HUES6 (cell line): ENCODE measurements around the gene SLC16A9.
"Not testable (repeated sequence)": the region's sequence is repeated elsewhere in the genome, so short reads cannot be mapped to it uniquely, and the experiment has no call there.

Source experiments
- H3K27ac ChIP-seq: 2 replicates; pipeline ENCODE4 v1.7.0; 2013; ENCODE audit warnings: low read depth, mild to moderate bottlenecking, low read length, inconsistent platforms
- H3K27me3 ChIP-seq: 2 replicates; pipeline ENCODE4 v1.6.1; 2013; ENCODE audit warnings: low read length; ENCODE audit not compliant: control insufficient read depth, insufficient read depth
- H3K36me3 ChIP-seq: 2 replicates; pipeline ENCODE4 v1.6.1; 2013; ENCODE audit warnings: low read length; ENCODE audit not compliant: control insufficient read depth, insufficient read depth
- H3K4me1 ChIP-seq: 2 replicates; pipeline ENCODE4 v1.6.1; 2013; ENCODE audit warnings: low read length; ENCODE audit not compliant: control insufficient read depth, insufficient read depth
- H3K4me3 ChIP-seq: 2 replicates; pipeline ENCODE4 v1.5.1; 2013; ENCODE audit warnings: low read depth, low read length
- H3K9ac ChIP-seq: one replicate; pipeline ENCODE4 v1.6.1; 2013; ENCODE audit warnings: mild to moderate bottlenecking, low read length
- H3K9me3 ChIP-seq: 2 replicates; pipeline ENCODE4 v1.6.1; 2013; ENCODE audit warnings: low read depth, low read length; ENCODE audit not compliant: control insufficient read depth, insufficient read depth

The SLC16A9 gene

DNA sequence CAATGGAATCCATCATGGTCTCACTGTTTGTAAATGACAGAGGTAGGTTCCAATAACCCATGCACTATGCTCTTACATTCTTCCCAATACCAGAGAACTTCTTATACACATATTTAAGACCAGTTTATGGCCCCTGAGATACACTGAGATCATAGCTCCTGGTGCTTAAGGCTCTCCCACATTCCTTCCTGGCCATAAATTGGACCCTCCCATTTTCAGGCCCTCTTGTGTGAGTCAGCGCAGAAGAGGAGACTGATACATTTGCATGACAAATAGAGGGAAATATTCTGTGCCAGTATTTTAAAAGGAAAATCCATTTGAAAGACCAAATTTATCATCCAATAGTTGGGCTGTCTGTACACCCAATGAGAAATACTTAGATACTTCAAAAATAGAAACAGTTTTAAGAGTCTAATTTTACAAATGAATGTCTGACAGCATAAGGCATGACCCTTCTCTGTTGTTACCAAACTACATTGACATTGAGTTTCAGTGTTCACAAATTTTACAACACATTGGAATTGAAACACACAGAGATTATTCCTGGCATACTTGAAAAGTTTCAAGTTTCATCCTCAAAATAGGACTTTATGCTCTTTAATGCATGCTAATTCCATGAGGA lies 35.3 kb downstream of the SLC16A9 start:
- Histone ChIP-seq H3K4me1 (peaks cover 12% of the 10 kb centered on the region; the same call in 1 of the 2 replicates), H3K27ac (no peak overlapping the region)

DNA sequence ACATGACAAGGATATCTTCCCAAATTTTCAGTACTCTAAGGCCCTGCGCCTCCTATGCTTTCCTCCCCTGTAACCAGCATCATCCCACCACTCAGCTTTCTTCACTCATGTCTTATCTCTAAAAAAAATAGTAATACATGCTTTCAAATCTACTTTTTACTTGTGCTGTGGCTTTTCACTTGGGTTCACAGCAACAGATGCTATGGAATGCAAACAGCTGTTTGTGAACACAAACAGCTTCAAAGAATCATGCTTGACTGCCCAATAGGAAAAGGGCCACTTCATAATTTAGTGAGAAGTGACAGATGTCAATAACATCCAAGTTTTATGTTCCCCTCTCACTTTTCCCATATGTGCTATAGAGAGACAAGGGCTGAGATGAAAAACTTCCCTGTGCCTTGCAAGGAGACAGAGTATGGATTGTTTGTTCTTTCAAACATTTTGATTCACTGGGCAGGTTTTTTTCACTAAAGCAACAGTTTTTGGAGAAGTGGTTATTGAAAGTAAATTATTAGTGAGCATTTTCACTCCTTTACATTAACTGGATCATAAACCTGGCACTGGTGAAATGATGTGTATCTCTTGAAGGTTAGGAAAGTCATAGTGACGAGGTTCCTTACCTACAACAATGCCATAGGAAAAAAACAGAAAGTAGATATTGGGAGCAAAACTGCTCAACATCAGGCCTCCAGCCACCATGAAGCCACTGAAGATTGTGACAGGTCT lies 37.3 kb downstream of the SLC16A9 start:
- no peak overlapping the region for H3K27ac ChIP-seq

More for the DNA sequence above, 35.3 kb downstream of the SLC16A9 start:
- Histone ChIP-seq H3K9me3 (no peaks in the 10 kb centered on the region), H3K36me3 (peaks cover 7% of the 10 kb centered on the region; the same call in 1 of the 2 replicates), H3K27me3 (no peaks in the 10 kb centered on the region), H3K4me3 (no peak overlapping the region), H3K9ac (no peak overlapping the region)

GRCh38 chr10:59670269-59670668 lies 39.4 kb downstream of the SLC16A9 start:
- H3K4me1 ChIP-seq = peaks cover 6% of the 10 kb centered on the region; the same call in 1 of the 2 replicates
- no peak overlapping the region for H3K9ac ChIP-seq
- peaks cover 7% of the 10 kb centered on the region; the same call in 1 of the 2 replicates for H3K36me3 ChIP-seq
- no peaks in the 10 kb centered on the region for H3K9me3 ChIP-seq
- no peaks in the 10 kb centered on the region for H3K27me3 ChIP-seq
- no peak overlapping the region for H3K4me3 ChIP-seq
- no peak overlapping the region for H3K27ac ChIP-seq

More for the DNA sequence above, 37.3 kb downstream of the SLC16A9 start:
- H3K4me1 ChIP-seq = peaks cover 6% of the 10 kb centered on the region; the same call in 1 of the 2 replicates
- H3K9ac ChIP-seq = no peak overlapping the region
- peaks cover 7% of the 10 kb centered on the region; the same call in 1 of the 2 replicates for H3K36me3 ChIP-seq
- H3K9me3 ChIP-seq = no peaks in the 10 kb centered on the region
- no peak overlapping the region for H3K4me3 ChIP-seq
- H3K27me3 ChIP-seq = no peaks in the 10 kb centered on the region

- Histone ChIP-seq H3K4me3 (no peak overlapping the region), H3K9me3 (no peaks in the 10 kb centered on the region), H3K4me1 (no peaks in the 10 kb centered on the region), H3K36me3 (peaks cover 7% of the 10 kb centered on the region; the same call in 1 of the 2 replicates), H3K9ac (no peak overlapping the region), H3K27ac (no peak overlapping the region), H3K27me3 (no peaks in the 10 kb centered on the region)
Observed at GRCh38 chr10:59668096-59668495, 41.6 kb downstream of the SLC16A9 start.

- Histone ChIP-seq H3K36me3 (no peaks in the 10 kb centered on the region), H3K4me3 (no peak overlapping the region), H3K27ac (no peak overlapping the region), H3K27me3 (no peaks in the 10 kb centered on the region), H3K4me1 (no peaks in the 10 kb centered on the region), H3K9ac (no peak overlapping the region), H3K9me3 (no peaks in the 10 kb centered on the region)
Observed at GRCh38 chr10:59666310-59666709, 43.3 kb downstream of the SLC16A9 start.

GRCh38 chr10:59663213-59663612 lies 46.4 kb downstream of the SLC16A9 start:
- not testable (repeated sequence) for H3K36me3 ChIP-seq, H3K4me1 ChIP-seq, H3K27ac ChIP-seq, H3K27me3 ChIP-seq, H3K4me3 ChIP-seq, H3K9ac ChIP-seq, H3K9me3 ChIP-seq

GRCh38 chr10:59657724-59658123 lies 51.9 kb downstream of the SLC16A9 start:
- no peaks in the 10 kb centered on the region; the same call in 1 of the 2 replicates for H3K36me3 ChIP-seq
- no peaks in the 10 kb centered on the region for H3K27me3 ChIP-seq
- H3K27ac ChIP-seq = no peak overlapping the region
- no peaks in the 10 kb centered on the region; the same call in 1 of the 2 replicates for H3K4me1 ChIP-seq
- no peaks in the 10 kb centered on the region for H3K9me3 ChIP-seq
- no peak overlapping the region for H3K4me3 ChIP-seq
- no peak overlapping the region for H3K9ac ChIP-seq

DNA sequence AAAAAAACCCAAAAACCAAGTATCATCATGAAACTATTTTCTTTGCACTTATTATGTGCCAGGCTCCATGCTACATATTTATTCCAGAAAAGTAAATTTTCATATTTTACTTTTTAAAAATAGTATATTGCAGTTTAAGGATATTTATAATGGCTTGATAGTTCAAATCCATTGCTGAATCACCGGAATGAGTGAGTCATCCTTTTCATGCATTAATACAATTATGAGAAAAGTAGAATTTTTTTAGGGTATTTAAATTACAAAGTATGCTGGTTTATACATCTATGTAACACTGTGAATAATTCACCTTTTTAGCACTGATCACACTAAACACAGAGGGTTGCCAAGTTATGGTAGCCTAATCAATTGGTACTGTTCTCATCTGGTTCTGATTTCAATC lies 54.3 kb downstream of the SLC16A9 start:
- Histone ChIP-seq H3K27ac (no peak overlapping the region), H3K9me3 (no peaks in the 10 kb centered on the region), H3K27me3 (no peaks in the 10 kb centered on the region)

GRCh38 chr10:59654007-59654406 lies 55.6 kb downstream of the SLC16A9 start:
- Histone ChIP-seq H3K9me3 (no peaks in the 10 kb centered on the region), H3K9ac (no peak overlapping the region), H3K4me1 (peaks cover 2% of the 10 kb centered on the region), H3K36me3 (no peaks in the 10 kb centered on the region; the same call in 1 of the 2 replicates), H3K27ac (no peak overlapping the region), H3K27me3 (no peaks in the 10 kb centered on the region), H3K4me3 (no peak overlapping the region)

More for the DNA sequence above, 54.3 kb downstream of the SLC16A9 start:
- Histone ChIP-seq H3K36me3 (no peaks in the 10 kb centered on the region; the same call in 1 of the 2 replicates), H3K4me1 (no peaks in the 10 kb centered on the region; the same call in 1 of the 2 replicates), H3K9ac (no peak overlapping the region), H3K4me3 (no peak overlapping the region)

GRCh38 chr10:59651902-59652301 lies 57.7 kb downstream of the SLC16A9 start:
- Histone ChIP-seq H3K27ac (no peak overlapping the region), H3K27me3 (no peaks in the 10 kb centered on the region), H3K36me3 (no peaks in the 10 kb centered on the region; the same call in 1 of the 2 replicates), H3K4me3 (no peak overlapping the region), H3K4me1 (peaks cover 8% of the 10 kb centered on the region), H3K9me3 (no peaks in the 10 kb centered on the region), H3K9ac (no peak overlapping the region)
